GM20000 (cell line): ENCODE measurements around the gene MAL.

ENCODE experiments used
- DNase-seq: peaks from one replicate; pipeline ENCODE4 v3.0.0; 2012; ENCODE audit warnings: low spot score
- TF ChIP-seq, protein P1 (sequence below): IDR thresholded peaks from 2 replicates; pipeline ENCODE4 v1.5.1; 2012; ENCODE audit warnings: mild to moderate bottlenecking, control low read depth; ENCODE audit errors: extremely low read depth, missing control alignments

MAL gene

DNA sequence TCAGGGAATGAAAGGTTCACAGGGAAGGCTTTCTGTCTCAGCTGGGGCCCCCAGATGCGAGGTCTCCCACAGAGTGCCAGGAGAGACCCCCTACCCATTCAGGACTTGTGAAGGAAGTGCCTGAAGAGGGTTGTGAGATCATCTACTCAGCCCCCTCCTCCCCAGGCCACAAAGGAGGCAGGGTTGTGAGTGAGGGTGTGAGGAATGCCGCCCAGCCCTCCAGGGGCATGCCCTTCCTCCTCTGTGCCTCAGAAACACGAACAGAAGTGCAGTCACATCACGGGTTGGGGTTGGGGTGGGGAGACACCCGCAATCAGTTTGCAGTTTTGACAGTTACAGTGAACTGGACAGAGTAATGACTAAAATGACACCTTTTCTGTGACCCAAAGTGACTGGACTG is 5.0 kb downstream of the MAL start:
- TF ChIP-seq, protein P1, sequence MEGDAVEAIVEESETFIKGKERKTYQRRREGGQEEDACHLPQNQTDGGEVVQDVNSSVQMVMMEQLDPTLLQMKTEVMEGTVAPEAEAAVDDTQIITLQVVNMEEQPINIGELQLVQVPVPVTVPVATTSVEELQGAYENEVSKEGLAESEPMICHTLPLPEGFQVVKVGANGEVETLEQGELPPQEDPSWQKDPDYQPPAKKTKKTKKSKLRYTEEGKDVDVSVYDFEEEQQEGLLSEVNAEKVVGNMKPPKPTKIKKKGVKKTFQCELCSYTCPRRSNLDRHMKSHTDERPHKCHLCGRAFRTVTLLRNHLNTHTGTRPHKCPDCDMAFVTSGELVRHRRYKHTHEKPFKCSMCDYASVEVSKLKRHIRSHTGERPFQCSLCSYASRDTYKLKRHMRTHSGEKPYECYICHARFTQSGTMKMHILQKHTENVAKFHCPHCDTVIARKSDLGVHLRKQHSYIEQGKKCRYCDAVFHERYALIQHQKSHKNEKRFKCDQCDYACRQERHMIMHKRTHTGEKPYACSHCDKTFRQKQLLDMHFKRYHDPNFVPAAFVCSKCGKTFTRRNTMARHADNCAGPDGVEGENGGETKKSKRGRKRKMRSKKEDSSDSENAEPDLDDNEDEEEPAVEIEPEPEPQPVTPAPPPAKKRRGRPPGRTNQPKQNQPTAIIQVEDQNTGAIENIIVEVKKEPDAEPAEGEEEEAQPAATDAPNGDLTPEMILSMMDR: no peak
- no peak for DNase-seq

- DNase-seq: no peak
- TF ChIP-seq, protein P1: no peak
Observed at GRCh38 chr2:95031076-95031725, 5.7 kb downstream of the MAL start.

DNA sequence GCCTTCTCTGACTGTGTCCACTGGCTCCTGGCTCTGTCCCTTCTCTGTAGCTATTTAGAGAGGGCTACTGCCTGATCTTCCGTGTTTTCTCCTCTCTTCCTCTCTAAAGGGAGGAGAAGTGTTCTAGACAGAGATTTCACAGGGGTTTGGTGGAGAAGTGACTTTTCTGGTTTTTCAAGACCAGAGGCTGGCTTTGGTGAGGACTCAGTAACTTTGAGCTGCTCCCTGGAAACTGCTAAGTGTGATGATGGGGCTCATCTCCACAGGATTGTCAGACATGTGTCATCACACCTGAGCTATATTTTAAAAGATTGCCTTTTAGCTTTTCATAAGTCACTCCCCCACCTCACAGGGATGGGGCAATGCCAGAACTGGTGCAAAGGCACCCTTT is 6.2 kb downstream of the MAL start:
- TF ChIP-seq, protein P1: no peak
- DNase-seq: no peak

DNA sequence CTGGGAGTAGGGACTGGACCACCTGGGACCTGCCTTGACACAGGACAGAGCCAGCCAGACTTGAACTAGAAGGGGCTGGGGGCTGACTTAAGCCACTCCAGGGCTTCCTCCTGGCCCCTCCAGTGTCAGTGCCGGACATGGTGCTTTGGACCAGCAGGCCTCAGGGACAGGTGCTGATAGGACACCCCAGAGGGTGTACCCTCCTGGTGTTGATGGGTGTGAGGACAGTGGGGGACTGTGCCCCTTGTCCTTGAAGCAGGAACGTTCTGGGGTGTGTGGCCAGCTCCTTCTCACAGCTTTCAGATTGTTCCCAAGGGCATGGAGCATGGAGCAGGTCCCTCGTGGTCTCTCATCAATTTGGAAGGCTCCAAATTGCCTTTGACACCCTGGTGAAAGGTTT is 6.8 kb downstream of the MAL start:
- TF ChIP-seq, protein P1: no peak
- DNase-seq: no peak

GRCh38 chr2:95032868-95033603 is 7.5 kb downstream of the MAL start:
- no peak for DNase-seq
- TF ChIP-seq, protein P1: no peak

DNA sequence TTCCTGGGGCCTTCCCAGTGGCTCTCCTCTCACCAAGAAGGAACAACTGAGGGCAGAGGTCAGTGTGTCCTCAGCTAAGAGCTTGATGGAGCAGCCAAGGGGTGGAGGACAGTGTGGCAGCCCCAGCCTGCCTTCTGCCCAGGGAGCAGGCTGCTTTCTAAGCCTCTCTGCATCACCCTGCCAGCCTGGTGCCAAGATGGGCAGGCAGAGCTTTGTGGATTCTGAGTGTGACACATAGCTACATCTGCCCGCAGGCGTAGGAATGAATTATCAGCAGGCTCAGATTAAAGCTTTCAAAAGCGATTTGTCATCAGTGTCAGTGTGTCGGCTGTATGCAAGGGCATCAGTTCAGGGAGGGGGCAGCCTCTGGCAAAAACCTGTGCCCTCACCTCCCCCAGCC is 8.7 kb downstream of the MAL start:
- DNase-seq: no peak
- TF ChIP-seq, protein P1: no peak

DNA sequence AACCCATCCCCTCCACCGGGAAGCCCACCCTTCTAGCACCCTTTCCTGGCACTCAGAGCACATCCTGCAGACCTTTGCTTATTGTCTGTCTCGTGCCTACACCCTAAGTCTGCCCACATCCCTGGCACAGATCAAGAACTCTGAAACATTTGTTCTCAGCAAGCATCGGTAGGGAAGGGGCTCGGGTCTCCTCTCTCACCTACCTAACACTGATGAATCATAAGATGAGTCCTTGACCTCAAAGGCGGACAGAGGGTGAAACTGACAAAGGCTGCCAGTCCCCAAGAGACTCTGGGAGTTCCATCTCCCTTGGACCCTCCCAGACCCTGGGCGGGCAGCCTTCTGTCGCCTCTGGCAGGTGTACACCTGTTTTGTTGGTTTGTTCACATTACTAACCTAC is 9.3 kb downstream of the MAL start:
- no peak for DNase-seq
- TF ChIP-seq, protein P1: no peak
